H1 (cell line): ENCODE results near the gene RNFT2. TPM values are rescaled to one million over a fixed set of nuclear protein-coding genes. Genes with fewer than 3 reads are reported as not detected.
A peak's percentile ranks its signal among the peaks of the same experiment; 100 is the strongest.

Experiments
- CTCF ChIA-PET: fragments of 300-600 bp; sonication (Branson Sonifier 250); formaldehyde crosslinking; loops from one replicate; lab custom pipeline; 2021; ENCODE audit not compliant: partially characterized antibody; lab: Charles Lee
- POLR2A ChIA-PET: fragments of 300-600 bp; sonication (Branson Sonifier 250); formaldehyde crosslinking; loops from one replicate; lab custom pipeline; 2021; ENCODE audit warnings: inconsistent platforms; ENCODE audit not compliant: partially characterized antibody; lab: Charles Lee
- DNase-seq, 2 experiments: peaks; one replicate each; pipeline versions ENCODE4 v3.0.0 to v3.0.0-alpha.2; 2010 to 2022; ENCODE audit warnings: low spot score in 2 of 2, low read depth in 1 of 2, mixed read lengths in 1 of 2
- FAIRE-seq: peaks from 2 replicates; lab custom pipeline; 2011; peaks lifted over from hg19 to GRCh38; lab: Jason Lieb, UNC
- H2AFZ ChIP-seq: 2 replicates; pipeline ENCODE4 v1.8.1; 2012; ENCODE audit warnings: low read length, inconsistent platforms
- H2AK5ac ChIP-seq: 2 replicates; pipeline ENCODE4 v1.6.1; 2013; ENCODE audit warnings: low read depth, low read length
- H2BK120ac ChIP-seq: replicated peaks from 2 replicates; pipeline ENCODE3; 2013; ENCODE audit warnings: low read depth, low read length, inconsistent platforms
- H2BK12ac ChIP-seq: 2 replicates; pipeline ENCODE4 v1.6.1; 2013; ENCODE audit warnings: low read depth, low read length
- H2BK15ac ChIP-seq: 2 replicates; pipeline ENCODE4 v1.6.1; 2013; ENCODE audit warnings: low read length
- H2BK20ac ChIP-seq: 2 replicates; pipeline ENCODE4 v1.6.1; 2013; ENCODE audit warnings: low read length
- H2BK5ac ChIP-seq: 2 replicates; pipeline ENCODE4 v1.6.1; 2013; ENCODE audit warnings: low read depth, low read length
- H3K14ac ChIP-seq: 2 replicates; pipeline ENCODE4 v1.6.1; 2013; ENCODE audit warnings: inconsistent platforms; ENCODE audit not compliant: insufficient read length
- H3K18ac ChIP-seq: 2 replicates; pipeline ENCODE4 v1.6.1; 2013; ENCODE audit warnings: low read length; ENCODE audit errors: extremely low read depth
- H3K23ac ChIP-seq: 2 replicates; pipeline ENCODE4 v1.6.1; 2013; ENCODE audit warnings: inconsistent platforms; ENCODE audit not compliant: insufficient read length
- H3K23me2 ChIP-seq: 2 replicates; pipeline ENCODE4 v1.6.1; 2013; ENCODE audit warnings: low read depth, low read length
- H3K27ac ChIP-seq: 2 replicates; pipeline ENCODE4 v1.6.1; 2011; ENCODE audit warnings: low read depth, low read length, inconsistent platforms
- H3K27me3 ChIP-seq, 4 experiments: replicated peaks in 1 of 4; 1 replicate in 1 of 4; 2 replicates in 3 of 4; pipeline versions ENCODE4 v1.6.1 to v1.8.1; 2011 to 2013; ENCODE audit warnings: low read length in 3 of 4, mild to moderate bottlenecking in 3 of 4, inconsistent platforms in 2 of 4, mixed read lengths in 2 of 4, moderate library complexity in 1 of 4; ENCODE audit not compliant: control insufficient read depth in 3 of 4, insufficient read depth in 3 of 4; ENCODE audit errors: extremely low read depth in 1 of 4
- H3K36me3 ChIP-seq, 4 experiments: 2 replicates each; pipeline versions ENCODE4 v1.6.1 to v1.8.1; 2011 to 2013; ENCODE audit warnings: mild to moderate bottlenecking in 4 of 4, low read length in 3 of 4, moderate library complexity in 2 of 4, control low read depth in 1 of 4, inconsistent platforms in 1 of 4; ENCODE audit not compliant: insufficient read depth in 4 of 4, control insufficient read depth in 2 of 4
- H3K4ac ChIP-seq: replicated peaks from 2 replicates; pipeline ENCODE3; 2013; ENCODE audit warnings: low read length, low read depth, mixed read lengths, inconsistent platforms; ENCODE audit not compliant: insufficient read length
- H3K4me1 ChIP-seq, 4 experiments: replicated peaks in 1 of 4; 1 replicate in 1 of 4; 2 replicates in 3 of 4; pipeline versions ENCODE4 v1.6.1 to v1.8.1; 2011 to 2013; ENCODE audit warnings: low read length in 3 of 4, inconsistent platforms in 2 of 4, mixed read lengths in 1 of 4; ENCODE audit not compliant: insufficient read depth in 4 of 4, control insufficient read depth in 3 of 4
- H3K4me2 ChIP-seq, 2 experiments: 2 replicates each; pipeline versions ENCODE4 v1.6.1 to v1.8.1; 2011 to 2013; ENCODE audit warnings: low read depth in 2 of 2, low read length in 2 of 2, control low read depth in 1 of 2, inconsistent platforms in 1 of 2, mild to moderate bottlenecking in 1 of 2; ENCODE audit not compliant: insufficient read depth in 1 of 2
- H3K4me3 ChIP-seq, 4 experiments: fragments of 200-600, 300-600 bp in 1 of 4; sonication (generic), shearing (Covaris generic), sonication (Bioruptor Twin) in 1 of 4; 2 replicates each; pipeline versions ENCODE4 v1.5.1 to v1.8.1; 2011 to 2016; ENCODE audit warnings: low read length in 4 of 4, low read depth in 3 of 4, control low read depth in 2 of 4, inconsistent platforms in 2 of 4, mild to moderate bottlenecking in 2 of 4, mixed read lengths in 1 of 4, moderate library complexity in 1 of 4; ENCODE audit not compliant: insufficient read depth in 2 of 4; ENCODE audit errors: extremely low read depth in 1 of 4
- H3K56ac ChIP-seq: replicated peaks from 2 replicates; pipeline ENCODE3; 2013; ENCODE audit warnings: low read depth, mild to moderate bottlenecking, mixed read lengths, low read length, inconsistent platforms; ENCODE audit not compliant: insufficient read length
- H3K79me1 ChIP-seq: 2 replicates; pipeline ENCODE4 v1.6.1; 2013; ENCODE audit warnings: low read depth, low read length, control low read depth
- H3K79me2 ChIP-seq, 2 experiments: 2 replicates each; pipeline versions ENCODE4 v1.6.1 to v1.8.1; 2012 to 2013; ENCODE audit warnings: low read length in 2 of 2, mild to moderate bottlenecking in 2 of 2, inconsistent platforms in 1 of 2; ENCODE audit not compliant: insufficient read depth in 2 of 2, control insufficient read depth in 1 of 2
- H3K9ac ChIP-seq, 4 experiments: replicated peaks in 1 of 4; 1 replicate in 1 of 4; 2 replicates in 3 of 4; pipeline versions ENCODE4 v1.6.1 to v1.8.1; 2011 to 2013; ENCODE audit warnings: low read depth in 3 of 4, low read length in 3 of 4, control low read depth in 2 of 4, mild to moderate bottlenecking in 2 of 4, moderate library complexity in 2 of 4, inconsistent platforms in 1 of 4; ENCODE audit errors: extremely low read depth in 1 of 4
- H3K9me3 ChIP-seq, 2 experiments: 2 replicates each; pipeline versions ENCODE4 v1.6.1 to v1.8.1; 2012 to 2013; ENCODE audit warnings: mild to moderate bottlenecking in 2 of 2, moderate library complexity in 2 of 2, control low read depth in 1 of 2, inconsistent platforms in 1 of 2, low read depth in 1 of 2, low read length in 1 of 2, mixed read lengths in 1 of 2; ENCODE audit not compliant: insufficient read depth in 2 of 2
- H4K20me1 ChIP-seq, 2 experiments: replicated peaks in 1 of 2; 2 replicates each; pipeline versions ENCODE3 to v1.8.1; 2011 to 2013; ENCODE audit warnings: inconsistent platforms in 2 of 2, low read length in 2 of 2, mild to moderate bottlenecking in 1 of 2; ENCODE audit not compliant: insufficient read depth in 2 of 2, control insufficient read depth in 1 of 2
- H4K5ac ChIP-seq: 2 replicates; pipeline ENCODE4 v1.6.1; 2013; ENCODE audit warnings: low read length, low read depth, mixed read lengths, inconsistent platforms; ENCODE audit not compliant: insufficient read length
- H4K8ac ChIP-seq: 2 replicates; pipeline ENCODE4 v1.8.0; 2013; ENCODE audit warnings: mild to moderate bottlenecking, moderate library complexity, low read length, inconsistent platforms; ENCODE audit not compliant: insufficient read depth; ENCODE audit errors: extremely low read depth
- H4K91ac ChIP-seq: replicated peaks from 2 replicates; pipeline ENCODE3; 2013; ENCODE audit warnings: low read length, mixed read lengths, inconsistent platforms; ENCODE audit not compliant: insufficient read length
- CTBP2 ChIP-seq: IDR thresholded peaks from 2 replicates; pipeline ENCODE4 v1.7.0; 2011; ENCODE audit warnings: borderline replicate concordance, mild to moderate bottlenecking, moderate library complexity, mixed read lengths, low read length; ENCODE audit not compliant: insufficient read depth, insufficient read length
- POU5F1 ChIP-seq: IDR thresholded peaks from 2 replicates; pipeline ENCODE4 v1.6.1; 2011; ENCODE audit warnings: low read depth, mild to moderate bottlenecking, low read length, moderate library complexity
- RAD21 ChIP-seq, 2 experiments: IDR thresholded peaks in 1 of 2; conservative IDR thresholded peaks in 1 of 2; 2 replicates each; pipeline ENCODE4 v1.6.1; 2011; ENCODE audit warnings: low read depth in 2 of 2, low read length in 2 of 2, improper control_type of control experiment in 1 of 2, inconsistent platforms in 1 of 2, mild to moderate bottlenecking in 1 of 2, moderate library complexity in 1 of 2
- SIX5 ChIP-seq: IDR thresholded peaks from 2 replicates; pipeline ENCODE4 v1.6.1; 2011; ENCODE audit warnings: mild to moderate bottlenecking, low read depth, low read length
- SP2 ChIP-seq: IDR thresholded peaks from 2 replicates; pipeline ENCODE4 v1.6.1; 2012; ENCODE audit warnings: mild to moderate bottlenecking, low read length, inconsistent platforms
- WGBS, 2 experiments: shearing (Covaris generic) in 1 of 2; methylation state at CpG; one replicate each; pipeline versions ENCODE4 v1.1.6 to v1.1.7; 2013 to 2015; ENCODE audit warnings: low lambda C conversion rate in 2 of 2, mixed read lengths in 2 of 2, inconsistent platforms in 1 of 2, low coverage in 1 of 2, missing lambda C conversion rate in 1 of 2; ENCODE audit not compliant: insufficient replicate concordance in 2 of 2, insufficient coverage in 1 of 2, insufficient read length in 1 of 2; ENCODE audit errors: extremely low coverage in 1 of 2, missing lambda C conversion rate in 1 of 2; 5-methylcytosine and 5-hydroxymethylcytosine counted together
- polyA plus RNA-seq, 7 experiments: library from polyadenylated mRNA; depleted of rRNA in 3 of 7; stranded (reverse) in 5 of 7; unstranded in 2 of 7; fragments of >200 nt in 5 of 7; fragments of 200-250 nt in 2 of 7; gene quantifications; 1 replicate in 5 of 7; 2 replicates in 1 of 7; 4 replicates in 1 of 7; pipeline versions ENCODE4 v1.2.1 to v1.2.3, GENCODE V29; 2011 to 2013; ENCODE audit warnings: missing spikeins in 2 of 7, mixed read lengths in 2 of 7
- total RNA-seq: library from RNA; stranded (reverse); fragmentation: NEBNext Ultra II Directional; extraction: Animal tissue kit (Norgen Biotek cat#: 25700); gene quantifications from 2 replicates; pipeline ENCODE4 v1.2.1, GENCODE V29; 2021
- TF ChIP-seq, protein P1 (sequence below): IDR thresholded peaks from 2 replicates; pipeline ENCODE4 v1.6.1; 2011; ENCODE audit warnings: low read length, improper control_type of control experiment

The RNFT2 gene
- total and polyA plus RNA-seq, 2 of the 8 experiments (the other 6 are each of a cell fraction or from before 2014, with no cell fraction given), result 14.2 to 33.1 TPM

DNA sequence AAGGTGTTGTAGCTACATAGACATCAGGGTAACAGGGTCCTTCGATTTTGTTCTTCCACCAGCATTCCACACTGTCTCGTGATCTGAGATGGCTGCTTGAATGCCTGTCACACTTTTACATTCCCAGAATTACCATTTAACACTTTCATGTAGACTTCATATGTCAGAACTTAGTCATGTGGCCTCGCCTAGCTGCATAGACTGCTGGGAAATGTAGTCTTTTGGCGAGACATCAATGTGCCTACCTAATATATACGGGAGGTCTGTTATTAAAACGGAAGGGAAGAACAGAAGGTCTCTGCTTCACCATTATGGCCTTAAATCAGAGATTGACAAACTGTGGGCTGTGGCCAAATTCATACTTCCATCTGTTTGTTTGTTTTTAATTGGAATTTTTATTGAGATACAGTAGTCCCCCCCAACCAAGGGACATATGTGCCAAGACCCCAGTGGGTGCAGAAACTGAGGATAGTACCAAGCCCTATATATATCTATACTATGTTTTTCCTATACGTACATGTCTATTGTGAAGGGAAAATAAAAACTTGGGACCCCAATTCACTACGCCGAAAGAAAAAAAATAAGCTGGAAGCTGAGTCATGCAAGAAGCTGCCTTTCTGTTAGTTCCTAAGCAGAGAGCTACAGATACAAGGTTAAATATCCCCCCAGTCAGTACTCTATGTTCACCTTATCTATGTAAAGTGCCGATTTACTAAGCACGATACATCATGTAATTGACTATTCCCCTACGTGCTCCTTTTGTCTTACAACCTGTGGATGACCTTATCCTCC, 154.4 kb downstream of the RNFT2 start:
- no peak overlapping the region for H3K9ac ChIP-seq
- TF ChIP-seq POU5F1 (no peak), SP2 (no peak), RAD21 (IDR thresholded peaks at IDR 0.05 in 1 of 2, conservative IDR thresholded peaks at IDR 0.05 in 1 of 2; ENCODE audit: low read depth in 2 of 2, low read length in 2 of 2) (no peak), SIX5 (peak; percentile 70), CTBP2 (no peak)
- TF ChIP-seq, protein P1, sequence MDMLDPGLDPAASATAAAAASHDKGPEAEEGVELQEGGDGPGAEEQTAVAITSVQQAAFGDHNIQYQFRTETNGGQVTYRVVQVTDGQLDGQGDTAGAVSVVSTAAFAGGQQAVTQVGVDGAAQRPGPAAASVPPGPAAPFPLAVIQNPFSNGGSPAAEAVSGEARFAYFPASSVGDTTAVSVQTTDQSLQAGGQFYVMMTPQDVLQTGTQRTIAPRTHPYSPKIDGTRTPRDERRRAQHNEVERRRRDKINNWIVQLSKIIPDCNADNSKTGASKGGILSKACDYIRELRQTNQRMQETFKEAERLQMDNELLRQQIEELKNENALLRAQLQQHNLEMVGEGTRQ, result peak; percentile 75
- no peak overlapping the region for H3K4ac ChIP-seq
- no peak overlapping the region for H2AK5ac ChIP-seq
- no peaks in the 10 kb centered on the region for H3K36me3 ChIP-seq
- no peak overlapping the region for H3K4me3 ChIP-seq
- H4K20me1 ChIP-seq, result no peaks in the 10 kb centered on the region
- H3K9me3 ChIP-seq, result no peaks in the 10 kb centered on the region; a peak in 1 of 4 replicates
- H2BK5ac ChIP-seq, result no peak overlapping the region
- WGBS, 2 experiments, result 78% methylated on average over 12 of the region's 12 CpGs; no CpG with 5 or more reads in 1 of the 2 experiments
- H3K56ac ChIP-seq, result no peak overlapping the region
- H4K8ac ChIP-seq, result no peak overlapping the region
- H3K79me1 ChIP-seq, result no peaks in the 10 kb centered on the region
- no peak overlapping the region for H4K91ac ChIP-seq
- no peak overlapping the region for H3K14ac ChIP-seq
- no peak overlapping the region for H4K5ac ChIP-seq
- H3K18ac ChIP-seq, result no peak overlapping the region
- ChIA-PET POLR2A (interaction anchor here (0.9 to 1.6 kb wide), 3 partner anchors 12 to 24 kb away, joined by 3 to 4 read pairs (median 4); partner anchors contain the start of gene HRK), CTCF (interaction anchor here (1.6 to 2.5 kb wide), 2 partner anchors 10 to 29 kb away, joined by 3 to 6 read pairs; no protein-coding TSS in a partner anchor)
- H3K23ac ChIP-seq, result no peak overlapping the region
- H2BK15ac ChIP-seq, result no peak overlapping the region
- no peak for FAIRE-seq
- H2BK120ac ChIP-seq, result no peak overlapping the region
- no peaks in the 10 kb centered on the region for H3K79me2 ChIP-seq
- no peak overlapping the region for H2BK12ac ChIP-seq
- no peak overlapping the region for H2AFZ ChIP-seq
- no peak overlapping the region for H3K4me2 ChIP-seq
- no peaks in the 10 kb centered on the region for H3K23me2 ChIP-seq
- no peak overlapping the region for H2BK20ac ChIP-seq
- DNase-seq, result no peak
- no peaks in the 10 kb centered on the region for H3K4me1 ChIP-seq
- no peak overlapping the region for H3K27ac ChIP-seq
- no peaks in the 10 kb centered on the region for H3K27me3 ChIP-seq
